ENCODE results near the gene OR6C76.

GRCh38 chr12:55446326-55446725 lies 20.3 kb downstream of the OR6C76 start:
- no peak for TF ChIP-seq CTCF (IDR thresholded peaks at IDR 0.05; ENCODE audit: low read depth, low read length, missing input control)
- no peak for TF ChIP-seq MAX (IDR thresholded peaks at IDR 0.05)
- TF ChIP-seq EGR1 (IDR thresholded peaks at IDR 0.05; ENCODE audit: low read depth in 2 of 2): no peak
- TF ChIP-seq GABPA (IDR thresholded peaks at IDR 0.05 in 1 of 2, conservative IDR thresholded peaks at IDR 0.05 in 1 of 2): no peak
- no peak for TF ChIP-seq HNF4A (conservative IDR thresholded peaks at IDR 0.05)
- TF ChIP-seq YY1 (IDR thresholded peaks at IDR 0.05): no peak
- TF ChIP-seq TAF1 (conservative IDR thresholded peaks at IDR 0.05): no peak
- TF ChIP-seq REST (IDR thresholded peaks at IDR 0.05): no peak
- no peak for TF ChIP-seq ZBTB33 (IDR thresholded peaks at IDR 0.05)
- TF ChIP-seq HNF4G (IDR thresholded peaks at IDR 0.05): no peak
- TF ChIP-seq SP1 (IDR thresholded peaks at IDR 0.05): no peak
- no peak for TF ChIP-seq RAD21 (IDR thresholded peaks at IDR 0.05)
- no peak for TF ChIP-seq JUND (IDR thresholded peaks at IDR 0.05)
- TF ChIP-seq NR2F2 (IDR thresholded peaks at IDR 0.05): no peak

All from liver (tissue), 3 donors.